AG04450 (cell line): Measurements from ENCODE around the gene ADAMTS6. TPM values are rescaled to one million over a fixed set of nuclear protein-coding genes. Genes with fewer than 3 reads are reported as not detected.

Experiments used
- CTCF ChIA-PET: fragments of 300-600, 350-600 bp; formaldehyde crosslinking; extraction: SDS; loops from one replicate; lab custom pipeline; 2022; ENCODE audit warnings: antibody characterized with exemption, inconsistent platforms; lab: Charles Lee
- POLR2A ChIA-PET: fragments of 350-600 bp; formaldehyde crosslinking; extraction: SDS; loops from one replicate; lab custom pipeline; 2021; ENCODE audit warnings: antibody characterized with exemption, inconsistent platforms; lab: Yijun Ruan, JAX
- DNase-seq: peaks from one replicate; pipeline ENCODE4 v3.0.0-alpha.2; 2011; ENCODE audit warnings: low read depth, low spot score
- H3K27ac ChIP-seq: one replicate; pipeline ENCODE4 v1.5.1; 2012; ENCODE audit warnings: low read depth, low read length, control low read depth
- H3K27me3 ChIP-seq: one replicate; pipeline ENCODE4 v1.6.0; 2012; ENCODE audit warnings: low read length; ENCODE audit not compliant: control insufficient read depth, insufficient read depth
- H3K4me3 ChIP-seq: 2 replicates; pipeline ENCODE4 v1.5.1; 2011; ENCODE audit warnings: mild to moderate bottlenecking, low read depth, low read length, control low read depth
- H3K9me3 ChIP-seq: 2 replicates; pipeline ENCODE4 v1.5.1; 2012; ENCODE audit warnings: low read length; ENCODE audit not compliant: control insufficient read depth, insufficient read depth
- polyA plus RNA-seq: library from polyadenylated mRNA; depleted of rRNA; stranded (reverse); fragments of >200 nt; gene quantifications from 2 replicates; pipeline ENCODE4 v1.2.3, GENCODE V29; 2011
- TF ChIP-seq, protein P1 (sequence below): IDR thresholded peaks from 2 replicates; pipeline ENCODE4 v1.5.1; 2011; ENCODE audit warnings: low read depth, low read length, control low read depth, inconsistent platforms

ADAMTS6 gene
- polyA plus RNA-seq, 1 experiment: 22.5 TPM

DNA sequence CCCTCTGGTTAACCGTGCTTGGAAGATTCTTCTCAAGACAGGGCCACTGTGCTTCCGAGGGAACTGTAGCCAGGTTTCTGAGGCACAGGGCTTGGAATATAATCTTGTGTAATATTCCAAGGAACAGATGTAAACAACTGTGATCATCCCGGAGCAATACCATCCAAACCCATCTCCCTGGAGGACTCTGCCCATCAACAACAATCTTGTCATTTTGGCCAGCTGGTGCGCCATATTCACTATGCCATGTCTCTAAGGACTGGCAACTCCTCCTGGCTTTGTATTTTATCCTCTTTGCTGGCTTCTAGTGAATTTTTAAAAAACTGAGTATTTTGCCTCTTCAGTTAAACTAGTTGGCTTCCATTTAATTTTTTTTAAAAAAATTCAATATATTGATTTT, 349.3 kb downstream of the ADAMTS6 start:
- CTCF ChIA-PET: no interaction called here
- peaks cover 3% of the 10 kb centered on the region; the same call in 1 of the 2 replicates for H3K9me3 ChIP-seq
- no peak overlapping the region for H3K27ac ChIP-seq
- DNase-seq: no peak
- POLR2A ChIA-PET: no interaction called here
- no peaks in the 10 kb centered on the region for H3K27me3 ChIP-seq
- H3K4me3 ChIP-seq: no peak overlapping the region
- TF ChIP-seq, protein P1, sequence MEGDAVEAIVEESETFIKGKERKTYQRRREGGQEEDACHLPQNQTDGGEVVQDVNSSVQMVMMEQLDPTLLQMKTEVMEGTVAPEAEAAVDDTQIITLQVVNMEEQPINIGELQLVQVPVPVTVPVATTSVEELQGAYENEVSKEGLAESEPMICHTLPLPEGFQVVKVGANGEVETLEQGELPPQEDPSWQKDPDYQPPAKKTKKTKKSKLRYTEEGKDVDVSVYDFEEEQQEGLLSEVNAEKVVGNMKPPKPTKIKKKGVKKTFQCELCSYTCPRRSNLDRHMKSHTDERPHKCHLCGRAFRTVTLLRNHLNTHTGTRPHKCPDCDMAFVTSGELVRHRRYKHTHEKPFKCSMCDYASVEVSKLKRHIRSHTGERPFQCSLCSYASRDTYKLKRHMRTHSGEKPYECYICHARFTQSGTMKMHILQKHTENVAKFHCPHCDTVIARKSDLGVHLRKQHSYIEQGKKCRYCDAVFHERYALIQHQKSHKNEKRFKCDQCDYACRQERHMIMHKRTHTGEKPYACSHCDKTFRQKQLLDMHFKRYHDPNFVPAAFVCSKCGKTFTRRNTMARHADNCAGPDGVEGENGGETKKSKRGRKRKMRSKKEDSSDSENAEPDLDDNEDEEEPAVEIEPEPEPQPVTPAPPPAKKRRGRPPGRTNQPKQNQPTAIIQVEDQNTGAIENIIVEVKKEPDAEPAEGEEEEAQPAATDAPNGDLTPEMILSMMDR: no peak

DNA sequence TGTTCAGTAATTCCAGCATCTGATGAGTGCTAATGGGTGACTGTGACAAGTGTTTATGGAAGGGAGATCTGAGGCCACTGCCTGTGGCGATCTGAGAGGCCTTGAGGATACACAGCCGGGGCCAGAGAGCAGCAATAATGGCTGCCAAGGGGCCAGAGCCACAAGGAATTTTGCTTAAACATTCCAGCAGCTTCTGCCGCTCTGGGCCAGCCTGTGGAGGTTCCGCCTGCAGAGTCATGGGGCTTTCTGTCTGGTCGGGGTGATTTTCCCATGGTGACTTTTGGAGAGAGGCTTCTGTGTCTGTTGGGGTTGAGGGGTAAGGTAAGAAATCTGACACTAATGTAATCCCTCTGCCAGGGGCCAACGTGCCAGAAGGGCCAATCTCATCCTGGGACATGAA, 353.5 kb downstream of the ADAMTS6 start:
- Histone ChIP-seq H3K27ac (peak overlapping the region; percentile 92), H3K9me3 (peaks cover 3% of the 10 kb centered on the region; the same call in 1 of the 2 replicates), H3K4me3 (no peak overlapping the region), H3K27me3 (no peaks in the 10 kb centered on the region)
- POLR2A ChIA-PET: interaction anchor here (1.3 to 4.2 kb wide), 6 partner anchors 14 to 354 kb away, joined by 3 to 31 read pairs (median 10); partner anchors contain the start of gene ADAMTS6
- no peak for DNase-seq
- CTCF ChIA-PET: interaction anchor here (0.8 to 3.1 kb wide), 6 partner anchors 11 to 317 kb away, joined by 3 to 13 read pairs (median 3); no protein-coding TSS in a partner anchor
- TF ChIP-seq, protein P1: no peak

DNA sequence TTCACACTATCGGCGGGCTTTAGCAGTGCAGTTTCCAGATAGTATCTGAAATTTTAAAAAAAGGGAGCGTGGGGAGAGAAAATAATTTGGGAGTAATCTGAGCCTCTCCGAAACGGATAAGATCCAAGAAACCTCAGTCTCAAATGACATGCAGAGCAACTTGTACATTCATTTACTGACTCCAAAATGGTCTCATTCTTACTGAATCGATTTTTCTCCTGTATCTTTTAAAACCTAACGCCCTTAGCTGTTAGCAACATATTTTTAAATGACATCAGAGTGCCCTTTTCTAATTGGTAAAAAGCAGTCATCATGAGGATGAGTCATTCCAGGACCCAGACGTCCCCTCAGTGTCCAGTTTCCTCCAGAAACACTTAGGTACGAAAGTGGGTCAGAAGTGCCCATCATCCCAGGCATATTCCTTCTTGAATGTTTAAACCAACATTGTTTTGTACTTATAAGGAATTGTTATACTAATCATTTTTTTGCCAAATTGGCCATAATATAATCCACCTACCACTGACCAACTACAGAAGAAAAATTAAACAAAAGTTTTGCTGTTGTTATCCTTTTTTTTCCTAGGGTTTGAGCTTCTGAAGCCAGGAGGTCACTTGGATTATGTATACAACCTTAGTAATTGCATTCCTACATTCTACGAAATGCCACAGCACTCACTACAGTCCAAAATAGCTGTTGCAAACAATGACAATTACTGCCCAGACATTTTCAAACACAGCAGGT, 354.4 kb downstream of the ADAMTS6 start:
- H3K4me3 ChIP-seq: no peak overlapping the region
- H3K27ac ChIP-seq: peak overlapping the region; percentile 99
- ChIA-PET CTCF (interaction anchor here (0.8 to 3.1 kb wide), 8 partner anchors 10 to 356 kb away, joined by 3 to 13 read pairs (median 4); no protein-coding TSS in a partner anchor), POLR2A (interaction anchor here (0.7 to 4.2 kb wide), 10 partner anchors 15 to 355 kb away, joined by 3 to 31 read pairs (median 6); partner anchors contain the start of gene ADAMTS6)
- H3K9me3 ChIP-seq: no peaks in the 10 kb centered on the region
- TF ChIP-seq, protein P1: peak; percentile 40
- DNase-seq: peak; percentile 85
- H3K27me3 ChIP-seq: no peaks in the 10 kb centered on the region

DNA sequence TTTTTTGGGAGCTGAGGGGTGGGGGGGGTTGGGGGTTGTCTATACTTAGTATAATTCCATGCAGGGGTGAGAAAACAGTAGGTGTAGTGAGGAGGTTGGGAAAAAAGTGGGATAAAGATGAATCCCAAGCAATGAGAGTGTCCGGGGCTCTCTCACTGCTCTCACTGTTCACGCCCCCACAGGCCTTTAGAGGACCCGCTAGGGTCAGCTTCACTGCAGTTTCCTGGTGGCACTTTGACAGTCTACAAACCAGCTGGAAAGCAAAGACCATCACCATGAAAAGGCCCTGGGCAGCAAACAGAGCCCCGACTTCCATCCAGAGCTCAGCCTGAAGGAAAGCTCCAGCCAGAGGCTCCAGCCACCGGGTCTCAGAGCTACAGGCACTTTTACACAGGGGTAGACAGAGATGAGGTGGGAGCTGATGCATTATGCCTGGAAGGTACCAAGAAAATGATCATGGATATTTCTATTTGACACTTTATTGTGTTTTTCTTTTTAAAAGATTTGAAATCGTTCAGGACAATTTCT, 355.1 kb downstream of the ADAMTS6 start:
- H3K4me3 ChIP-seq: peak overlapping the region; percentile 1; the same call in 1 of the 2 replicates
- CTCF ChIA-PET: interaction anchor here (1.0 to 3.1 kb wide), 5 partner anchors 10 to 357 kb away, joined by 3 to 13 read pairs (median 5); no protein-coding TSS in a partner anchor
- no peaks in the 10 kb centered on the region for H3K27me3 ChIP-seq
- no peaks in the 10 kb centered on the region for H3K9me3 ChIP-seq
- POLR2A ChIA-PET: interaction anchor here (0.5 to 4.2 kb wide), 13 partner anchors 16 to 382 kb away, joined by 3 to 31 read pairs (median 5); partner anchors contain the start of gene ADAMTS6
- DNase-seq: no peak
- TF ChIP-seq, protein P1: no peak
- peak overlapping the region; percentile 99 for H3K27ac ChIP-seq
